Spinal cord (tissue), 10 donors: ENCODE measurements around the gene CRK. TPM values are rescaled to one million over a fixed set of nuclear protein-coding genes. Genes with fewer than 3 reads are reported as not detected.

Source experiments
- DNase-seq, 6 donors: peaks; one replicate each; pipeline versions ENCODE4 v3.0.0 to v3.0.0-alpha.2; 2013 to 2015; ENCODE audit warnings: low spot score in 6 of 6, low read depth in 4 of 6
- H3K27ac ChIP-seq: one replicate; pipeline ENCODE4 v1.5.1; 2013; ENCODE audit warnings: low read depth, low read length, control low read depth
- H3K27me3 ChIP-seq: one replicate; pipeline ENCODE4 v1.6.1; 2013; ENCODE audit warnings: low read length; ENCODE audit not compliant: control insufficient read depth, insufficient read depth
- H3K36me3 ChIP-seq: one replicate; pipeline ENCODE4 v1.6.1; 2013; ENCODE audit warnings: low read length; ENCODE audit not compliant: control insufficient read depth, insufficient read depth
- H3K4me1 ChIP-seq: one replicate; pipeline ENCODE4 v1.6.1; 2013; ENCODE audit warnings: low read length; ENCODE audit not compliant: control insufficient read depth, insufficient read depth
- H3K4me3 ChIP-seq: one replicate; pipeline ENCODE4 v1.5.1; 2013; ENCODE audit warnings: low read depth, low read length, control low read depth
- H3K9me3 ChIP-seq: one replicate; pipeline ENCODE4 v1.6.1; 2013; ENCODE audit warnings: low read length; ENCODE audit not compliant: control insufficient read depth, insufficient read depth
- WGBS: methylation state at CpG from one replicate; pipeline ENCODE4 v1.1.5; 2013; ENCODE audit warnings: missing lambda C conversion rate; ENCODE audit not compliant: insufficient coverage; 5-methylcytosine and 5-hydroxymethylcytosine counted together
- polyA plus RNA-seq, 2 donors: library from polyadenylated mRNA; unstranded; fragments of 120-200 nt; gene quantifications; one replicate each; pipeline ENCODE4 v1.2.1, GENCODE V29; 2013; ENCODE audit not compliant: insufficient read length in 2 of 2
- total RNA-seq, 2 donors: library from RNA; depleted of rRNA in 1 of 2; stranded (reverse); fragments of 120-200 nt in 1 of 2; fragments of >200 nt in 1 of 2; gene quantifications; one replicate each; pipeline versions ENCODE4 v1.2.3 to v1.2.4, GENCODE V29; 2013 to 2014
- donor health status: healthy.

CRK gene
- total and polyA plus RNA-seq, 4 donors: 70.2 to 105 (median 80.5) TPM

- H3K9me3 ChIP-seq: no peaks in the 10 kb centered on the region
- no peaks in the 10 kb centered on the region for H3K27me3 ChIP-seq
- 89% methylated on average over 11 of the region's 11 CpGs for WGBS
- H3K36me3 ChIP-seq: peaks cover 50% of the 10 kb centered on the region
- H3K4me1 ChIP-seq: peaks cover 58% of the 10 kb centered on the region
- no peak overlapping the region for H3K27ac ChIP-seq
- no peak for DNase-seq
- no peak overlapping the region for H3K4me3 ChIP-seq
These were observed 38.8 kb upstream of the CRK start for GRCh38 chr17:1494736-1495253.

DNA sequence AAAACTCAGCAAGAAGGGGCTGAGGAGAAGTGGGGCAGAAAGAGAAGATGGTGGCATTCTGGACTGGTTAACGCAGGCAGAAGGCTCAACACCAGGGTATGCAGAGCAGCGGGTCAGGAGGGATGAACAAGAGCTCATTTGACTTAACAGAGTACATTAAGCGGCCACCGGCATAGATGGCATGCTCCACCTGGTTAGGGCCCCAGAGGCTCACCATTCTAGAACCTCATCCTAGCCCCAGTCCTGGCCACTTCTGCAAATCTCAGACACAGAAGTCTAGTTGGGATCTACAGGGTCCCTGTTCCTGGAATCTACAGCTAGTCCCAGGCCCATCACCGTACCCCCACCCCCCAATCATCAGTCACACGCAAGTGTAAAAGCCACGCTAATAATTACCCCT, 38.2 kb upstream of the CRK start:
- 94% methylated on average over 7 of the region's 7 CpGs for WGBS

GRCh38 chr17:1493291-1493980, 37.4 kb upstream of the CRK start:
- WGBS: 66% methylated on average over 17 of the region's 23 CpGs
- peaks cover 68% of the 10 kb centered on the region for H3K4me1 ChIP-seq
- no peaks in the 10 kb centered on the region for H3K9me3 ChIP-seq
- H3K4me3 ChIP-seq: no peak overlapping the region
- peaks cover 50% of the 10 kb centered on the region for H3K36me3 ChIP-seq
- no peak for DNase-seq
- no peak overlapping the region for H3K27ac ChIP-seq
- no peaks in the 10 kb centered on the region for H3K27me3 ChIP-seq

More for the DNA sequence above, 38.2 kb upstream of the CRK start:
- Histone ChIP-seq H3K36me3 (peaks cover 50% of the 10 kb centered on the region), H3K9me3 (no peaks in the 10 kb centered on the region), H3K27me3 (no peaks in the 10 kb centered on the region), H3K4me1 (peaks cover 60% of the 10 kb centered on the region), H3K4me3 (no peak overlapping the region), H3K27ac (no peak overlapping the region)
- DNase-seq: no peak

DNA sequence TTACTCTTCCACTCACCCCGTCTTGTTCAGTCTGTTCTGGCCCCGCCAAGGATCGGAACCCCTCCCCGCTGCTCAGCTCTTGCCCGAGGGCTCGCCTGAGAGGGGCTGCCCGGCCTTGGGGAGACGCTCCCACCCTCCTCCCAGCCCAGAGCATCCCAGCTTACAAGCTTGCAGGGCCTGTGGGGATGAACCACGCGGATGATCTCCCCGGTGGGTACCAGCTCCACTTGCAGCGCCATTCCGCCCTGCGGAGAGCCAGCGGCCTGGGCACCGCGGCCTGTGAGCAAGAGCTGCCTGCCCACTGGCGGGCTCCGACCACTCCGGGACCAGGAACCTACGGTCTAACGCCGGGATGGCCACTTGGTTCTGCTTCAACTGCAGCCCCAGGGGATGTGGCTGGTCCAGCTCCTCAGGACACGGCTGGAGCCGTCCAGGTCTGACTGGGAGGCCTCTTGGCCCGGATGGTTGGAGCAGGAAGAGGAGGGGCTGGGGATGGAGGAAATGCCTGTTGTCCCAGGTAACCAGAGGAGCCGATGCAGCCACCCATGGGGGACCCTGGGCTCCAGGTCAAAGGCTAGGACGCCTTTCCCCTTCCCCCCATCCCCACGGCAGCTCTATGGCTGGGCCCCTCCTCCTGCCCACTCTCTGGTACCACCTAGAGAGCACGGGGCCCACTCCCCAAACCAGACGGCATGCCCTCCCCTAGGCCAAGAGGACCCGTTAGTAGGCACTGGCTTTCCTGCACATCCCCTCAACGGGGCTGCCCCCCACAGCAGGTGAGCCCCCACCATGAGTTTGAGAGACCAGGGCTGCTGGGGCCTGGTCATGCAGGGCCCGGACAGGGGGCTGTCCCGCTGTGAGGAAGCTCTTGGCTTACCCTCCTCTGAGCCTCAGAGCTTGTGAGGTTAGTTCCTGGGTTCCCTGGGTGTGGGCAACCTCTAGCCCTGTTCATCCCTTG, 36.5 kb upstream of the CRK start, which contains the start of gene MYO1C:
Gene MYO1C (minus strand): TSS at position 438 of the 958 bp plus-strand sequence. CDS start 199 bp downstream, at position 239.
- DNase-seq: no peak
- Histone ChIP-seq H3K27me3 (no peaks in the 10 kb centered on the region), H3K27ac (peak within 1 kb of the TSS; percentile 80), H3K9me3 (no peaks in the 10 kb centered on the region), H3K4me3 (peak within 1 kb of the TSS; percentile 50), H3K36me3 (peaks cover 44% of the 10 kb centered on the region), H3K4me1 (peaks cover 74% of the 10 kb centered on the region)
- WGBS: 50% methylated on average over 33 of the region's 35 CpGs

- peak overlapping the region; percentile 80 for H3K27ac ChIP-seq
- no peaks in the 10 kb centered on the region for H3K27me3 ChIP-seq
- H3K36me3 ChIP-seq: peaks cover 35% of the 10 kb centered on the region
- H3K4me1 ChIP-seq: peaks cover 83% of the 10 kb centered on the region
- H3K9me3 ChIP-seq: no peaks in the 10 kb centered on the region
- 1% methylated on average over 92 of the region's 94 CpGs for WGBS
- peak overlapping the region; percentile 59 for H3K4me3 ChIP-seq
- DNase-seq: peak in 2 of 6 donors; percentile 39 to 65
These were observed 35.6 kb upstream of the CRK start for GRCh38 chr17:1491443-1492248.

DNA sequence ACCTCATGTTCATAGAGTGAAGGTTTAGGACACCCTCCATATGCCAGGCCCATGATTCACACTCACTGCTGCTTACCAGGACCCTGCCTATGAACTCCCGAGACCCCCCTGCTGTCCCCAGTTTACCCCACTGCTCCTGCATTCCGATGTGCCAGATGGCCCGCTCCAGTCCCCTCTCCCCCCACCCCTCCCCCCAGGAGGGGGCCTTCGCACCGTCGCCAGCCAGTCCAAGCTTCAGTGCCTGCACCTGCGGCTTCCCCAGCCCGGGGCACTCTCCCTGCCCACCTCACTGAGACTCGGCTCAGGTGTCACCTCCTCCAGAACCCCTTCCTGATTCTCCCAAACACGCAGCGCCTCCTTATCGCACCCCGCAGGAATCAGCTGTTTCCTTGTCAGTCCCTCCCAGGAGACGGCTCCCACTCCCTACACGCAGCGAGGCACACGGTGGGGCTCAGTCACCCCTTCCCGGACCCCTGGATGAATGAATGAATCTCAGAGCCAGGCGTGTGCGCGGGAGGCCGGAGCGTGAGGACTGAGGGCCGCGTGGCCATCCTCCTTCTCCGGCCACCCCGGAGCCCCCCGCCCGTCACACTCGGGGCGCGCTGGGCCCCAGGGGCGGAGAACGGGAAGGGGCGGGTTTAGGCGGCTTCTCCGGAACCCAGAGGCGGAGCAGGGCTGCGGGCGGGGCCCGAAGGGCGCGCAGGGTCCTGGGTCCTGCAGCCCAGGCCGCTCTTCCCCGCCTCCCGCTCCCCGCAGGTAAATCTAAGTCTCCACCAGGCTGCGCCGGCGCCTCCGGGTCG, 34.8 kb upstream of the CRK start:
- peak in 2 of 6 donors; percentile 52 to 76 for DNase-seq
- peak overlapping the region; percentile 59 for H3K4me3 ChIP-seq
- H3K9me3 ChIP-seq: no peaks in the 10 kb centered on the region
- under 1% methylated on average over 50 of the region's 52 CpGs for WGBS
- peaks cover 85% of the 10 kb centered on the region for H3K4me1 ChIP-seq
- peak overlapping the region; percentile 40 for H3K27ac ChIP-seq
- peaks cover 3% of the 10 kb centered on the region for H3K27me3 ChIP-seq
- H3K36me3 ChIP-seq: peaks cover 27% of the 10 kb centered on the region

DNA sequence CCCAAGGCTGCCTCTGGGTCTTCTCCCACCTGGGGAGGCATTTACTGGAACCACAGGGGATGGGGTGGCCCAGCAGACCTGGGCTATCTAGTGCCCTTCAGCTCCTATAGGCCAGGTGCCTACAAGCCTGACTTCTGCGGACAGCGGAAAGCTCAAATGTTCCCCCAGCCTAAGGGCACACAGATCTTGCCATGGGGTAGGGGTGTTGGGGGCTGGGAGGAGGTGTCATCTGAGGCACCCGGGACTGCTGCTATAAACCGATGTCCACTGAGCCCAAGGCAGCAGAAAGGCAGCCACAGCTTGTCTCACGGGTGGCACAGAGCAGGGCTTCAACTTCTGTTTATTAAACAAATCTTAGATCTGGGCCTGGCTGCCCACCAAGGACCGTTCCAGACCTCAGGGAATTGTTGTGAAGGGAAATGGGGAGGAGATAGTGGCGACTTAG, 32.8 kb upstream of the CRK start:
- WGBS: 96% methylated on average over 3 of the region's 7 CpGs
- peaks cover 3% of the 10 kb centered on the region for H3K27me3 ChIP-seq
- H3K4me3 ChIP-seq: peak overlapping the region; percentile 47
- H3K27ac ChIP-seq: peak overlapping the region; percentile 87
- DNase-seq: no peak
- peaks cover 72% of the 10 kb centered on the region for H3K4me1 ChIP-seq
- H3K9me3 ChIP-seq: no peaks in the 10 kb centered on the region
- peaks cover 16% of the 10 kb centered on the region for H3K36me3 ChIP-seq

GRCh38 chr17:1487939-1488825, 32.1 kb upstream of the CRK start:
- peak in 5 of 6 donors; percentile 63 to 95 (median 80) for DNase-seq
- Histone ChIP-seq H3K27ac (peak overlapping the region; percentile 87), H3K9me3 (no peaks in the 10 kb centered on the region), H3K4me1 (peaks cover 66% of the 10 kb centered on the region), H3K4me3 (peak overlapping the region; percentile 48), H3K36me3 (peaks cover 17% of the 10 kb centered on the region), H3K27me3 (peaks cover 3% of the 10 kb centered on the region)
- 3% methylated on average over 72 of the region's 72 CpGs for WGBS
